ENCODE measurements around the gene CREBBP.

CREBBP gene

DNA sequence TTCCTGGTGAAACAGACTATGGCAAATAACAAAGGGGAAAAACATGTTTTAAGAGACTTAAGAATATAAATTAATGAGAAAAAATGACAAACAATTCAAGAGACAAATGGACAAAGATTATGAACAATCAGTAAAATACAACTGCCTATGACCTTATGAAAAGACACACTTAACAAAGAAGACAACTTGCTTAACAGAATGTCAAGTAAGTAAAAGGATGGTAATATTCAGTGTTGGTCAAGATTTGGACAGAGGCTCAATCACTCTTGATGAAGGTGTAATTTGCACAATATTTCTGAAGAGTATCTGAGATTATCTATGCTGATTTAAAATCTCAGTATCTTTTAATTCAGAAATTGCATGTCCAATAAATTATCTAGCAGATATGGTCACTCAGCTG is 34.4 kb downstream of the CREBBP start:
- TF ChIP-seq PAX5 (IDR thresholded peaks at IDR 0.05; ENCODE audit: insufficient read depth, low read length, severe bottlenecking) (no peak), POU2F2 (IDR thresholded peaks at IDR 0.05; ENCODE audit: low read depth, low read length) (no peak), POLR2AphosphoS5 (IDR thresholded peaks at IDR 0.05; ENCODE audit: low read depth, low read length) (no peak), TAF1 (IDR thresholded peaks at IDR 0.05; ENCODE audit: low read depth, low read length) (no peak), POLR2A (IDR thresholded peaks at IDR 0.05; ENCODE audit: low read depth, low read length) (no peak), SPI1 (IDR thresholded peaks at IDR 0.05; ENCODE audit: low read depth, low read length) (no peak)
- FAIRE-seq (no peak), DNase-seq (ENCODE audit: insufficient read length, low spot score) (no peak)

DNA sequence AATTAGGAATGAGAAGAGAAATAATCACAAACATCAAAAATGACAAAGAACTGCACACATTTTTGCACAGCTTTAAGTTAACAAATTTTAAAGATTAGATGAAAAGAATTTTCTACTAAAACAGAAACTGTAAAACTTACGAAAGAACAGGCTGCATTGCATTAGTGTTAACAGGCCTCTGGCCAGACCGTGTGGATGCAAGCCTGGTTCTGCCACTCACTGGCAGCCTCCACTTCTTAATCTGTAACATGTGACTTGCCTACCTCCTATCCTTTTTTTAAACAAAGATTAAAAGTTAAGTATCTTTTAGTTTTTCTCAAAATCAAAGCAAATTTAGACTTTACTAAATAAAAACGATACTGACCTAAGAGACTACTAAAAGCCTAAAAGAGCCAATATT is 37.5 kb downstream of the CREBBP start:
- DNase-seq (ENCODE audit: insufficient read length, low spot score) (no peak), FAIRE-seq (no peak)

DNA sequence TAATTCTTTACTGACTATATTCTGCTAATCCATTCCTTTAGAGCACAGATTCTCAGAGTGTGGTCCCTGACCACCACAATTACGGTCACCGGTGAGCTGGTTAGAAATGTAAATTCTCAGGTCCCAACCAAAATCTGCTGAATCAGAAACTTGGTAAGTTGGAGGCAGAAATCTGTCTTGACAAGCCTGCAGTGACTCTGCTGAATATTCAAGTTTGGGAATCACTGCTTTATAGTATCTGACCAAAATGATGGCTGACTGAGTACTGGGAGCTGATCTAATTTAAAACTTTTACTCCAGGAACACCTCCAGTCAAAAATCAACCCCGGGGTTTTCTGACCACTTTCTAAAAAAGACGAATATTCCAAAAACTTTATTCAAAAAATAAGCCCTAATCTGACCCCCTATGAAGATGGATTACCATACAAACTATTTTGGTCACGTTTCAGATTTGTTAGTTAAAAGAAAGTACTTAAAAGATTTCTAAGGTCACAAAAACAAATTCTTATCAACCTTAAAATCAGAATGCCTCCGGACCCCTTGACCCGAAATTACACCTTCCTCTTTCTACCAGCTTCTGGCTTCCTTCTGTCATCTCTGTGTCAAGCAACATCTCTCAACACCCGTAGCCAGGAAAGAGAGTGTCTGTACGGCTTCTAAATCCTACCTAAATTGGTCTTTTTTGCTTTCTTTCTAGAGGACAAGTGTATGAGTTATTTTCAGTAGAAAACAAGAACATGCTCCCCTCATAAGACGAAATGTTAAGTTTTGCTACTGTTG is 38.6 kb downstream of the CREBBP start:
- DNase-seq (ENCODE audit: insufficient read length, low spot score) (no peak), FAIRE-seq (no peak)
- 0 out of 2 replicates have a peak, but pooled peaks have one; percentile 4 for TF ChIP-seq SPI1 (IDR thresholded peaks at IDR 0.05; ENCODE audit: low read depth, low read length)
- no peak for TF ChIP-seq POLR2AphosphoS5 (IDR thresholded peaks at IDR 0.05; ENCODE audit: low read depth, low read length)
- no peak for TF ChIP-seq PAX5 (IDR thresholded peaks at IDR 0.05; ENCODE audit: insufficient read depth, low read length, severe bottlenecking)

More for the DNA sequence above, 37.5 kb downstream of the CREBBP start:
- no peak for TF ChIP-seq POLR2A (IDR thresholded peaks at IDR 0.05; ENCODE audit: low read depth, low read length)
- no peak for TF ChIP-seq POU2F2 (IDR thresholded peaks at IDR 0.05; ENCODE audit: low read depth, low read length)
- TF ChIP-seq PAX5 (IDR thresholded peaks at IDR 0.05; ENCODE audit: insufficient read depth, low read length, severe bottlenecking): no peak
- no peak for TF ChIP-seq SPI1 (IDR thresholded peaks at IDR 0.05; ENCODE audit: low read depth, low read length)
- no peak for TF ChIP-seq TAF1 (IDR thresholded peaks at IDR 0.05; ENCODE audit: low read depth, low read length)
- no peak for TF ChIP-seq POLR2AphosphoS5 (IDR thresholded peaks at IDR 0.05; ENCODE audit: low read depth, low read length)

DNA sequence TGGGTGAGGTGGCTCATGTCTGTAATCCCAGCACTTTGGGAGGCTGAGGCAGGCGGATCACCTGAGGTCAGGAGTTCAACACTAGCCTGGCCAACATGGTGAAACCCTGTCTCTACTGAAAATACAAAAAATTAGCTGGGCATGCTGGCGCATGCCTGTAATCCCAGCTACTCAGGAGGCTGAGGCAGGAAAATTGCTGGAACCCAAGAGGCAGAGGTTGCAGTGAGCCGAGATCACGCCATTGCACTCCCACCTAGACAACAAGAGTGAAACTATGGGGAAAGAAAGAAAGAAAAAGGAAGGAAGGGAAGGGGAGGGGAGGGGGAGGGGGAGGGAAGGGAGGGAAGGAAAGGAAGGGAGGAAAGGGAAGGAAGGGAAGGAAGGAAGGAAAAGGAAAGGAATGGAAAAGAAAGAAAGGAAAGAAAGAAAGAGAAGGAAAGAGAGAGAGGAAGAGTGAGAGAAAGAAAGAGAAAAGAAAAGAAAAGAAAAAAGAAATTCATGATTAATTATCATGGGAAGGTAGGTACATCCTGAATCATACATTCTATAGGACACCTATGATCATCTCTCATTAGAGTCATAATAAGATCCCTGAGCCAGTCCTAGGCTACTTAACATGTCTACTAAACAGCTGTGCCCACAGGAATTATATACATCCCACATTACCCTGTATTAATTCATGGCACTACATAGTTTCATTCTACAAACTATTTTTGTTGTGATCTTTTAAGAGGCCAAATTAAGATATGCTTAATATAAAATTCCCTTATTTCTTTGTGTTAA is 40.9 kb downstream of the CREBBP start:
- no peak for FAIRE-seq
- no peak for DNase-seq (ENCODE audit: insufficient read length, low spot score)

DNA sequence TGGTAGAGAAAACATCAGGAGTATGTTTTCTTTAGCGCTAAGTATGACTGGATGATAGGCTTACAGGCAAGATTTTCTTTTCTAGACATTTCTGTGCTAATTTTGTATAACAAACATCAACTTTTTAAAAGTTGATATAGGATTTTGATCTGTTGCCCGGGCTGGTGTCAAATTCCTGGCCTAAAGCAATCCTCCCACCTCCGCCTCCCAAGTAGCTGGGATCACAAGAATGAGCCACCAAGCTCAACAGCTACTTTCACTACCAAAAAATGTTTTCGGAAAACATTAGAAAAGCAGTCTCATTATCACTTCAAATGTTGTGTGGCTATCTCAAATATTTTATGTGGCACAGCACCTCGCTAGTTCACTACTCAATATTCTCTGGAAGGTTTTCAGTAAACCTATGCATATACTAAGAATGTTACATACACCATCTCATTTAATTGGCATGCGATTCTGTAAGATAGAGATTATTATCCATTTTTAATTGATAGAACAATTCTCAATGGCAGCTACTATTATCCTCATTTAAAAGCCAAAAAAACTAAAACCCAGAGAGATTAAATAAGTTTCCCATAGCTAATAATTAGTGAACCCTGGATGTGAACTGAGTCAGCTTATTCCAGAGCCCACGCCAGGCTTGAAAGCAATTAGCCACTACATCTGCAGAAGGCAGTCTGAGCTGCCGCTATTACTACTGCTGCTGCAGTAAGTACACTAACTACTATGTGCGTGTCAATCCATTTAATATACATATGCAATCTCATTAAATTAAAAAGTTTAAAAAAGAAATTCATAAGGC is 41.7 kb downstream of the CREBBP start:
- no peak for DNase-seq (ENCODE audit: insufficient read length, low spot score)
- TF ChIP-seq POU2F2 (IDR thresholded peaks at IDR 0.05; ENCODE audit: low read depth, low read length): no peak
- TF ChIP-seq POLR2AphosphoS5 (IDR thresholded peaks at IDR 0.05; ENCODE audit: low read depth, low read length): no peak
- no peak for TF ChIP-seq TAF1 (IDR thresholded peaks at IDR 0.05; ENCODE audit: low read depth, low read length)
- no peak for FAIRE-seq

More for the DNA sequence above, 40.9 kb downstream of the CREBBP start:
- TF ChIP-seq SPI1 (IDR thresholded peaks at IDR 0.05; ENCODE audit: low read depth, low read length) (no peak), PAX5 (IDR thresholded peaks at IDR 0.05; ENCODE audit: insufficient read depth, low read length, severe bottlenecking) (no peak)

DNA sequence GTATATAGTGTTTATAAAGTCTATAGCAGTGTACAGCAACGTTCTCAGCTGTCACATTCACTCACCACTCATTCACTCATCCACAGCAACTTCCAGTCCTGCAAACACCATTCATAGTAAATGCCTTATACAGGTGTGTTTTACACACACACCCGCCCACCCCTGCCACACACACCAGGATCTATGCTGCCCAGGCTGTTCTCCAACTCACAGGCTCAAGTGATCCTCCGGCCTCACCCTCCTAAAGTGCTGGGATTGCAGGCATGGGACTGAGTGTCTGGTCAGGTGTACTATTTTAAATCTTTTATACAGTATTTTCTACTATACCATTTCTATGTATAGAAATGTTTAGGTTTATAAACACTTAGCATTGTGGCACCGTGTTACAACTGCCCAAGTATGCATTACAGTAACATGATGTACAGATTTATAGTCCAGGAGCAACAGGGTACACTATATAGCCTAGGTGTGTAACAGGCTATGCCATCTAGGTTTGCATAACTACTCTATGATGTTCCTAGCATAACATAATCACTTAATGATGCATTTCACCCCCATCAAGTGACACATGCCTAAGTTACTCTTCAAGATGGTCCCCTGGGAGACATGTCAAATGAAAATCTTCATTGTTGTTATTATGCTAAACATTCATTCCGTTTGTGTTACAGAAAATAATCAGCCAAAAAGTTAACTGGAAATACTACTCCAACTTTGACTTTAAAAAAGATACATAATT is 42.5 kb downstream of the CREBBP start:
- no peak for TF ChIP-seq TAF1 (IDR thresholded peaks at IDR 0.05; ENCODE audit: low read depth, low read length)
- no peak for TF ChIP-seq POLR2A (IDR thresholded peaks at IDR 0.05; ENCODE audit: low read depth, low read length)
- TF ChIP-seq SPI1 (IDR thresholded peaks at IDR 0.05; ENCODE audit: low read depth, low read length): no peak
- TF ChIP-seq PAX5 (IDR thresholded peaks at IDR 0.05; ENCODE audit: insufficient read depth, low read length, severe bottlenecking): no peak
- no peak for TF ChIP-seq POLR2AphosphoS5 (IDR thresholded peaks at IDR 0.05; ENCODE audit: low read depth, low read length)
- no peak for TF ChIP-seq POU2F2 (IDR thresholded peaks at IDR 0.05; ENCODE audit: low read depth, low read length)
- DNase-seq (ENCODE audit: insufficient read length, low spot score): no peak
- FAIRE-seq: peak; percentile 31

DNA sequence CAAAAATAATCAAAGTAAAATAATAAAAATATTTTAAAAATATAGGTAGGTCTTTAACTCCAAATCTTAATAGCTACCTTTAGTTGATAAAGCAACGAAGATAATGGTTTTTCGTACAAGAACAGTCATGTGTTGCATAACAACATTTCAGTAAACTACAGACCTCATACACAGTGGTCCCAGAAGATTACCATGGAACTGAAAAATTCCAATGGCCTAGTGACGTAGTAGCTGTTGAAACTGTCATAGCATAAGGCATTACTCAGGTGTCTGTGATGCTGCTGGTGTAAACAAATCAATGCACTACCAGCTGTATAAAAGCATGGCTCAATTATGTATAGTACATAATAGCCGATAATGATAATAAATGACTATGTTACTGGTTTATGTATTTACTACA is 43.9 kb downstream of the CREBBP start:
- no peak for FAIRE-seq
- DNase-seq (ENCODE audit: insufficient read length, low spot score): no peak
- TF ChIP-seq TAF1 (IDR thresholded peaks at IDR 0.05; ENCODE audit: low read depth, low read length) (no peak), POLR2AphosphoS5 (IDR thresholded peaks at IDR 0.05; ENCODE audit: low read depth, low read length) (no peak), SPI1 (IDR thresholded peaks at IDR 0.05; ENCODE audit: low read depth, low read length) (no peak), POLR2A (IDR thresholded peaks at IDR 0.05; ENCODE audit: low read depth, low read length) (no peak), POU2F2 (IDR thresholded peaks at IDR 0.05; ENCODE audit: low read depth, low read length) (no peak), PAX5 (IDR thresholded peaks at IDR 0.05; ENCODE audit: insufficient read depth, low read length, severe bottlenecking) (no peak)

DNA sequence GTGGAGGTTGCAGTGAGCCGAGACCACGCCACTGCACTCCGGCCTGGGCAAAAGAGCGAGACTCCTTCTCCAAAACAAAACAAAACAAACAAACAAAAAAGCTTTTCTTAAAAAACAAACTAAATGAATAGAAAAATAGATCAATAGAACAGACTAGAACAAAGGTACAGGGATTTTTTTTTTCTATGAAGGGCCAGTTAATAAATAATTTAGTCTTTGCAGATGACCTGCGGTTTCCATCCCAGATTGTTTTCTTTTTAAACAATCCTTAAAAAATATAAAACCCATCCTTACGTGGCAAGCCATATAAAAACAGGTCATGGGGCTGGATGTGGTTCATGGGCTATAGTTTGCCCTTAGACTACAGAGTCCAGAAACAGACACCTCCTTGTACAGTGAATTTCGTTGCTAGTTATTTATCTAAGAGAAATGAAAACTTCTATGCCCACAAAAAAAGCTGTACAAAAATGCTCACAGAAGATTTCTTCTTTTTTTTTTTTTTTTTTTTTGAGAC is 45.4 kb downstream of the CREBBP start:
- no peak for DNase-seq (ENCODE audit: insufficient read length, low spot score)
- no peak for FAIRE-seq
- no peak for TF ChIP-seq PAX5 (IDR thresholded peaks at IDR 0.05; ENCODE audit: insufficient read depth, low read length, severe bottlenecking)
- TF ChIP-seq POLR2AphosphoS5 (IDR thresholded peaks at IDR 0.05; ENCODE audit: low read depth, low read length): no peak

DNA sequence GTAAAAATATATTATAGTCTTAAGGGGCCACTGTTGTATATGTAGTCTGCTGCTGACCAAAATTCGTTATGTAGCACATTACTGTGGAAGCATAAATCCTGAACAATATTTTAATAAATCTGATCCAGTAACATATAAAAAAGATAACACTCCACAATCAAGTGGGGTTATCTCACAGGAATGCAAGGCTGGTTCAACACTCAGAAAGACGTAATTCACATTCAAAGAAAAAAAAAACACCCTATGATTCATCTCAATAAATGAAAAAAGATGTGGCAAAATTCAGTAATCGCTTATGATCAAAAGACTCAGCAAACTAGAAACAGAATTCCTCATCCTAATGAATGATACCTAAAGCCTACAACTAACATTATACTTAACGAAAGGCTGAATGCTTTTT is 47.8 kb downstream of the CREBBP start:
- TF ChIP-seq PAX5 (IDR thresholded peaks at IDR 0.05; ENCODE audit: insufficient read depth, low read length, severe bottlenecking) (no peak), SPI1 (IDR thresholded peaks at IDR 0.05; ENCODE audit: low read depth, low read length) (no peak), POLR2A (IDR thresholded peaks at IDR 0.05; ENCODE audit: low read depth, low read length) (no peak), POLR2AphosphoS5 (IDR thresholded peaks at IDR 0.05; ENCODE audit: low read depth, low read length) (no peak), POU2F2 (IDR thresholded peaks at IDR 0.05; ENCODE audit: low read depth, low read length) (no peak), TAF1 (IDR thresholded peaks at IDR 0.05; ENCODE audit: low read depth, low read length) (no peak)
- no peak for DNase-seq (ENCODE audit: insufficient read length, low spot score)
- no peak for FAIRE-seq
